ENCODE measurements around the gene APPL2. TPM values are rescaled to one million over a fixed set of nuclear protein-coding genes. Genes with fewer than 3 reads are reported as not detected.

APPL2 gene
- total and polyA plus RNA-seq, 2 of the 13 experiments (the other 11 are each of a cell fraction or from before 2014, with no cell fraction given) = 9.9 to 11.1 TPM

DNA sequence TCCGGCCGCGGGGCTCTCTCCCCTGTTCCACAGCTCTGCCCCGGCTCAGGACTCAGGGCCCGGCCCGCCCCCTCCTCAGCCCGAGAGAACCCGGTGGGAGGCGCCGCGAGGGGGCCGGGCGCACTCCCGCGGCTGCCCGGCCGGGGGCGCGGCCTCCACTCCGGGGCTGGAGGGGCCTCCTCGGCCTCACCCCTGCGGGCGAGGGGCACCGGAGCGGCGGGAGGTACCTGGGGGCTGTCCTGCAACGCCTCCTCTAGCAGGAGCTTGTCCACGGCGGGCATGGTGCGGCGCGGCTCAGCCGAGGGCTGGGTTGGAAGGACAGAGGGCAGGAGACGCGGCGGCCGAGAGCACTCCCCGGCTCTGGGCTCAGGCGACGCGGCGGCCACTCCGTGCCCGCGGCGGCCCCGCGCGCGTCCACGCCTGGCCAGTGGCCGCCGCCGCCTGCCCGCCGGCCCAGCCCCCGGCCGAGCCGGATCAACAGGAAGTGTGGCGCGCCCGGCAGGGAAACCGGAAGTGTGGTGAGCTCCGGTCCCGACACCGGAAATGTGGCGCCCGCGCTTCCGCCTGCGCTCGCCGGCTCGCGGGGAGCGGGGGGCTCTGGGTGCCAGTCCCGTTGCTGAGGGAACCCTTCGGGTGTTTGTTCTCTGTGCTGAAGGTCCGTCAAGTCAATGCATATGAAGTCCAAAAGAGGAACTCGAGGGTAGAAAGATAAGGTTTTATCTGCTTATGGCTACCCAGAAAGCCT, at the start of gene APPL2 (continued):
- TF ChIP-seq, protein P1, sequence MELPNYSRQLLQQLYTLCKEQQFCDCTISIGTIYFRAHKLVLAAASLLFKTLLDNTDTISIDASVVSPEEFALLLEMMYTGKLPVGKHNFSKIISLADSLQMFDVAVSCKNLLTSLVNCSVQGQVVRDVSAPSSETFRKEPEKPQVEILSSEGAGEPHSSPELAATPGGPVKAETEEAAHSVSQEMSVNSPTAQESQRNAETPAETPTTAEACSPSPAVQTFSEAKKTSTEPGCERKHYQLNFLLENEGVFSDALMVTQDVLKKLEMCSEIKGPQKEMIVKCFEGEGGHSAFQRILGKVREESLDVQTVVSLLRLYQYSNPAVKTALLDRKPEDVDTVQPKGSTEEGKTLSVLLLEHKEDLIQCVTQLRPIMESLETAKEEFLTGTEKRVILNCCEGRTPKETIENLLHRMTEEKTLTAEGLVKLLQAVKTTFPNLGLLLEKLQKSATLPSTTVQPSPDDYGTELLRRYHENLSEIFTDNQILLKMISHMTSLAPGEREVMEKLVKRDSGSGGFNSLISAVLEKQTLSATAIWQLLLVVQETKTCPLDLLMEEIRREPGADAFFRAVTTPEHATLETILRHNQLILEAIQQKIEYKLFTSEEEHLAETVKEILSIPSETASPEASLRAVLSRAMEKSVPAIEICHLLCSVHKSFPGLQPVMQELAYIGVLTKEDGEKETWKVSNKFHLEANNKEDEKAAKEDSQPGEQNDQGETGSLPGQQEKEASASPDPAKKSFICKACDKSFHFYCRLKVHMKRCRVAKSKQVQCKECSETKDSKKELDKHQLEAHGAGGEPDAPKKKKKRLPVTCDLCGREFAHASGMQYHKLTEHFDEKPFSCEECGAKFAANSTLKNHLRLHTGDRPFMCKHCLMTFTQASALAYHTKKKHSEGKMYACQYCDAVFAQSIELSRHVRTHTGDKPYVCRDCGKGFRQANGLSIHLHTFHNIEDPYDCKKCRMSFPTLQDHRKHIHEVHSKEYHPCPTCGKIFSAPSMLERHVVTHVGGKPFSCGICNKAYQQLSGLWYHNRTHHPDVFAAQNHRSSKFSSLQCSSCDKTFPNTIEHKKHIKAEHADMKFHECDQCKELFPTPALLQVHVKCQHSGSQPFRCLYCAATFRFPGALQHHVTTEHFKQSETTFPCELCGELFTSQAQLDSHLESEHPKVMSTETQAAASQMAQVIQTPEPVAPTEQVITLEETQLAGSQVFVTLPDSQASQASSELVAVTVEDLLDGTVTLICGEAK (IDR thresholded peaks at IDR 0.05) = peak; percentile 87
- TF ChIP-seq, protein P1 (CRISPR knock-in tag; IDR thresholded peaks at IDR 0.05) = no peak
- no peak for TF ChIP-seq NFE2L2 (IDR thresholded peaks at IDR 0.05; ENCODE audit: low read length)
- TF ChIP-seq, protein P2, sequence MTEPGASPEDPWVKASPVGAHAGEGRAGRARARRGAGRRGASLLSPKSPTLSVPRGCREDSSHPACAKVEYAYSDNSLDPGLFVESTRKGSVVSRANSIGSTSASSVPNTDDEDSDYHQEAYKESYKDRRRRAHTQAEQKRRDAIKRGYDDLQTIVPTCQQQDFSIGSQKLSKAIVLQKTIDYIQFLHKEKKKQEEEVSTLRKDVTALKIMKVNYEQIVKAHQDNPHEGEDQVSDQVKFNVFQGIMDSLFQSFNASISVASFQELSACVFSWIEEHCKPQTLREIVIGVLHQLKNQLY (CRISPR knock-in tag; IDR thresholded peaks at IDR 0.05) = no peak
- peak; percentile 37; the same call in 1 of the 2 replicates for TF ChIP-seq ZNF343 (CRISPR knock-in tag; IDR thresholded peaks at IDR 0.05)
- TF ChIP-seq POGZ (CRISPR knock-in tag; IDR thresholded peaks at IDR 0.05) = 0 out of 2 replicates have a peak, but pooled peaks have one; percentile 32
- TF ChIP-seq, protein P3, sequence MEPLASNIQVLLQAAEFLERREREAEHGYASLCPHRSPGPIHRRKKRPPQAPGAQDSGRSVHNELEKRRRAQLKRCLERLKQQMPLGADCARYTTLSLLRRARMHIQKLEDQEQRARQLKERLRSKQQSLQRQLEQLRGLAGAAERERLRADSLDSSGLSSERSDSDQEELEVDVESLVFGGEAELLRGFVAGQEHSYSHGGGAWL (CRISPR knock-in tag; IDR thresholded peaks at IDR 0.05) = 0 out of 2 replicates have a peak, but pooled peaks have one; percentile 65
- no peak for TF ChIP-seq KDM4B (CRISPR knock-in tag; IDR thresholded peaks at IDR 0.05)
- TF ChIP-seq NKX3-1 (CRISPR knock-in tag; IDR thresholded peaks at IDR 0.05) = 0 out of 2 replicates have a peak, but pooled peaks have one; percentile 28
- no peak for TF ChIP-seq FOXA1 (IDR thresholded peaks at IDR 0.05)
- peak; percentile 37 for TF ChIP-seq FOXA1 (CRISPR knock-in tag; IDR thresholded peaks at IDR 0.05)
- no peak for TF ChIP-seq ZNF75D (CRISPR knock-in tag; IDR thresholded peaks at IDR 0.05; ENCODE audit: borderline replicate concordance)
- peak; percentile 96 for TF ChIP-seq GABPB1 (CRISPR knock-in tag; IDR thresholded peaks at IDR 0.05)
- no peak for TF ChIP-seq MLLT10 (CRISPR knock-in tag; IDR thresholded peaks at IDR 0.05)
- no peak for TF ChIP-seq MED8 (CRISPR knock-in tag; IDR thresholded peaks at IDR 0.05; ENCODE audit: insufficient replicate concordance)
- TF ChIP-seq REPIN1 (CRISPR knock-in tag; IDR thresholded peaks at IDR 0.05; ENCODE audit: borderline replicate concordance, low read depth) = no peak
- peak; percentile 75; the same call in 1 of the 2 replicates for TF ChIP-seq NFKB2 (CRISPR knock-in tag; IDR thresholded peaks at IDR 0.05; ENCODE audit: borderline replicate concordance)
- TF ChIP-seq, protein P4, sequence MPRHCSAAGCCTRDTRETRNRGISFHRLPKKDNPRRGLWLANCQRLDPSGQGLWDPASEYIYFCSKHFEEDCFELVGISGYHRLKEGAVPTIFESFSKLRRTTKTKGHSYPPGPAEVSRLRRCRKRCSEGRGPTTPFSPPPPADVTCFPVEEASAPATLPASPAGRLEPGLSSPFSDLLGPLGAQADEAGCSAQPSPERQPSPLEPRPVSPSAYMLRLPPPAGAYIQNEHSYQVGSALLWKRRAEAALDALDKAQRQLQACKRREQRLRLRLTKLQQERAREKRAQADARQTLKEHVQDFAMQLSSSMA (CRISPR knock-in tag; IDR thresholded peaks at IDR 0.05) = peak; percentile 100
- TF ChIP-seq NAIF1 (CRISPR knock-in tag; IDR thresholded peaks at IDR 0.05; ENCODE audit: borderline replicate concordance) = no peak
- peak; percentile 44; the same call in 1 of the 2 replicates for TF ChIP-seq ETV6 (CRISPR knock-in tag; conservative IDR thresholded peaks at IDR 0.05)
